H1 (cell line): Measurements from ENCODE around the gene CGNL1. TPM values are rescaled to one million over a fixed set of nuclear protein-coding genes. Genes with fewer than 3 reads are reported as not detected.
A peak's percentile ranks its signal among the peaks of the same experiment; 100 is the strongest.

ENCODE experiments used
- CTCF ChIA-PET: fragments of 300-600 bp; sonication (Branson Sonifier 250); formaldehyde crosslinking; loops from one replicate; lab custom pipeline; 2021; ENCODE audit not compliant: partially characterized antibody; lab: Charles Lee
- POLR2A ChIA-PET: fragments of 300-600 bp; sonication (Branson Sonifier 250); formaldehyde crosslinking; loops from one replicate; lab custom pipeline; 2021; ENCODE audit warnings: inconsistent platforms; ENCODE audit not compliant: partially characterized antibody; lab: Charles Lee
- DNase-seq, 2 experiments: peaks; one replicate each; pipeline versions ENCODE4 v3.0.0 to v3.0.0-alpha.2; 2010 to 2022; ENCODE audit warnings: low spot score in 2 of 2, low read depth in 1 of 2, mixed read lengths in 1 of 2
- FAIRE-seq: peaks from 2 replicates; lab custom pipeline; 2011; peaks lifted over from hg19 to GRCh38; lab: Jason Lieb, UNC
- H2AFZ ChIP-seq: 2 replicates; pipeline ENCODE4 v1.8.1; 2012; ENCODE audit warnings: low read length, inconsistent platforms
- H2AK5ac ChIP-seq: 2 replicates; pipeline ENCODE4 v1.6.1; 2013; ENCODE audit warnings: low read depth, low read length
- H2BK120ac ChIP-seq: replicated peaks from 2 replicates; pipeline ENCODE3; 2013; ENCODE audit warnings: low read depth, low read length, inconsistent platforms
- H2BK12ac ChIP-seq: 2 replicates; pipeline ENCODE4 v1.6.1; 2013; ENCODE audit warnings: low read depth, low read length
- H2BK15ac ChIP-seq: 2 replicates; pipeline ENCODE4 v1.6.1; 2013; ENCODE audit warnings: low read length
- H2BK20ac ChIP-seq: 2 replicates; pipeline ENCODE4 v1.6.1; 2013; ENCODE audit warnings: low read length
- H2BK5ac ChIP-seq: 2 replicates; pipeline ENCODE4 v1.6.1; 2013; ENCODE audit warnings: low read depth, low read length
- H3K14ac ChIP-seq: 2 replicates; pipeline ENCODE4 v1.6.1; 2013; ENCODE audit warnings: inconsistent platforms; ENCODE audit not compliant: insufficient read length
- H3K18ac ChIP-seq: 2 replicates; pipeline ENCODE4 v1.6.1; 2013; ENCODE audit warnings: low read length; ENCODE audit errors: extremely low read depth
- H3K23ac ChIP-seq: 2 replicates; pipeline ENCODE4 v1.6.1; 2013; ENCODE audit warnings: inconsistent platforms; ENCODE audit not compliant: insufficient read length
- H3K23me2 ChIP-seq: 2 replicates; pipeline ENCODE4 v1.6.1; 2013; ENCODE audit warnings: low read depth, low read length
- H3K27ac ChIP-seq: 2 replicates; pipeline ENCODE4 v1.6.1; 2011; ENCODE audit warnings: low read depth, low read length, inconsistent platforms
- H3K27me3 ChIP-seq, 4 experiments: replicated peaks in 1 of 4; 1 replicate in 1 of 4; 2 replicates in 3 of 4; pipeline versions ENCODE4 v1.6.1 to v1.8.1; 2011 to 2013; ENCODE audit warnings: low read length in 3 of 4, mild to moderate bottlenecking in 3 of 4, inconsistent platforms in 2 of 4, mixed read lengths in 2 of 4, moderate library complexity in 1 of 4; ENCODE audit not compliant: control insufficient read depth in 3 of 4, insufficient read depth in 3 of 4; ENCODE audit errors: extremely low read depth in 1 of 4
- H3K36me3 ChIP-seq, 4 experiments: 2 replicates each; pipeline versions ENCODE4 v1.6.1 to v1.8.1; 2011 to 2013; ENCODE audit warnings: mild to moderate bottlenecking in 4 of 4, low read length in 3 of 4, moderate library complexity in 2 of 4, control low read depth in 1 of 4, inconsistent platforms in 1 of 4; ENCODE audit not compliant: insufficient read depth in 4 of 4, control insufficient read depth in 2 of 4
- H3K4ac ChIP-seq: replicated peaks from 2 replicates; pipeline ENCODE3; 2013; ENCODE audit warnings: low read length, low read depth, mixed read lengths, inconsistent platforms; ENCODE audit not compliant: insufficient read length
- H3K4me1 ChIP-seq, 4 experiments: replicated peaks in 1 of 4; 1 replicate in 1 of 4; 2 replicates in 3 of 4; pipeline versions ENCODE4 v1.6.1 to v1.8.1; 2011 to 2013; ENCODE audit warnings: low read length in 3 of 4, inconsistent platforms in 2 of 4, mixed read lengths in 1 of 4; ENCODE audit not compliant: insufficient read depth in 4 of 4, control insufficient read depth in 3 of 4
- H3K4me2 ChIP-seq, 2 experiments: 2 replicates each; pipeline versions ENCODE4 v1.6.1 to v1.8.1; 2011 to 2013; ENCODE audit warnings: low read depth in 2 of 2, low read length in 2 of 2, control low read depth in 1 of 2, inconsistent platforms in 1 of 2, mild to moderate bottlenecking in 1 of 2; ENCODE audit not compliant: insufficient read depth in 1 of 2
- H3K4me3 ChIP-seq, 4 experiments: fragments of 200-600, 300-600 bp in 1 of 4; sonication (generic), shearing (Covaris generic), sonication (Bioruptor Twin) in 1 of 4; 2 replicates each; pipeline versions ENCODE4 v1.5.1 to v1.8.1; 2011 to 2016; ENCODE audit warnings: low read length in 4 of 4, low read depth in 3 of 4, control low read depth in 2 of 4, inconsistent platforms in 2 of 4, mild to moderate bottlenecking in 2 of 4, mixed read lengths in 1 of 4, moderate library complexity in 1 of 4; ENCODE audit not compliant: insufficient read depth in 2 of 4; ENCODE audit errors: extremely low read depth in 1 of 4
- H3K56ac ChIP-seq: replicated peaks from 2 replicates; pipeline ENCODE3; 2013; ENCODE audit warnings: low read depth, mild to moderate bottlenecking, mixed read lengths, low read length, inconsistent platforms; ENCODE audit not compliant: insufficient read length
- H3K79me1 ChIP-seq: 2 replicates; pipeline ENCODE4 v1.6.1; 2013; ENCODE audit warnings: low read depth, low read length, control low read depth
- H3K79me2 ChIP-seq, 2 experiments: 2 replicates each; pipeline versions ENCODE4 v1.6.1 to v1.8.1; 2012 to 2013; ENCODE audit warnings: low read length in 2 of 2, mild to moderate bottlenecking in 2 of 2, inconsistent platforms in 1 of 2; ENCODE audit not compliant: insufficient read depth in 2 of 2, control insufficient read depth in 1 of 2
- H3K9ac ChIP-seq, 4 experiments: replicated peaks in 1 of 4; 1 replicate in 1 of 4; 2 replicates in 3 of 4; pipeline versions ENCODE4 v1.6.1 to v1.8.1; 2011 to 2013; ENCODE audit warnings: low read depth in 3 of 4, low read length in 3 of 4, control low read depth in 2 of 4, mild to moderate bottlenecking in 2 of 4, moderate library complexity in 2 of 4, inconsistent platforms in 1 of 4; ENCODE audit errors: extremely low read depth in 1 of 4
- H3K9me3 ChIP-seq, 2 experiments: 2 replicates each; pipeline versions ENCODE4 v1.6.1 to v1.8.1; 2012 to 2013; ENCODE audit warnings: mild to moderate bottlenecking in 2 of 2, moderate library complexity in 2 of 2, control low read depth in 1 of 2, inconsistent platforms in 1 of 2, low read depth in 1 of 2, low read length in 1 of 2, mixed read lengths in 1 of 2; ENCODE audit not compliant: insufficient read depth in 2 of 2
- H4K20me1 ChIP-seq, 2 experiments: replicated peaks in 1 of 2; 2 replicates each; pipeline versions ENCODE3 to v1.8.1; 2011 to 2013; ENCODE audit warnings: inconsistent platforms in 2 of 2, low read length in 2 of 2, mild to moderate bottlenecking in 1 of 2; ENCODE audit not compliant: insufficient read depth in 2 of 2, control insufficient read depth in 1 of 2
- H4K5ac ChIP-seq: 2 replicates; pipeline ENCODE4 v1.6.1; 2013; ENCODE audit warnings: low read length, low read depth, mixed read lengths, inconsistent platforms; ENCODE audit not compliant: insufficient read length
- H4K8ac ChIP-seq: 2 replicates; pipeline ENCODE4 v1.8.0; 2013; ENCODE audit warnings: mild to moderate bottlenecking, moderate library complexity, low read length, inconsistent platforms; ENCODE audit not compliant: insufficient read depth; ENCODE audit errors: extremely low read depth
- H4K91ac ChIP-seq: replicated peaks from 2 replicates; pipeline ENCODE3; 2013; ENCODE audit warnings: low read length, mixed read lengths, inconsistent platforms; ENCODE audit not compliant: insufficient read length
- CHD2 ChIP-seq: IDR thresholded peaks from 2 replicates; pipeline ENCODE4 v1.6.1; 2012; ENCODE audit warnings: low read length, improper control_type of control experiment
- CTCF ChIP-seq, 3 experiments: IDR thresholded peaks; 1 replicate in 2 of 3; 2 replicates in 1 of 3; pipeline versions ENCODE4 v1.5.1 to v1.6.1; 2011; ENCODE audit warnings: low read length in 3 of 3, mild to moderate bottlenecking in 3 of 3, inconsistent platforms in 2 of 3, low read depth in 1 of 3, moderate library complexity in 1 of 3; ENCODE audit not compliant: insufficient read depth in 1 of 3; ENCODE audit errors: control extremely low read depth in 1 of 3
- RAD21 ChIP-seq, 2 experiments: IDR thresholded peaks in 1 of 2; conservative IDR thresholded peaks in 1 of 2; 2 replicates each; pipeline ENCODE4 v1.6.1; 2011; ENCODE audit warnings: low read depth in 2 of 2, low read length in 2 of 2, improper control_type of control experiment in 1 of 2, inconsistent platforms in 1 of 2, mild to moderate bottlenecking in 1 of 2, moderate library complexity in 1 of 2
- RNF2 ChIP-seq: fragments of 200-900, 300-1000 bp; sonication (generic); IDR thresholded peaks from 2 replicates; pipeline ENCODE4 v1.7.1; 2016; ENCODE audit warnings: borderline replicate concordance, low read depth, mild to moderate bottlenecking, antibody characterized with exemption, low read length; ENCODE audit not compliant: poor library complexity, severe bottlenecking; ENCODE audit errors: missing control alignments
- SIRT6 ChIP-seq: IDR thresholded peaks from one replicate; pipeline ENCODE4 v1.7.1; 2012; ENCODE audit warnings: low read length, inconsistent platforms
- SIX5 ChIP-seq: IDR thresholded peaks from 2 replicates; pipeline ENCODE4 v1.6.1; 2011; ENCODE audit warnings: mild to moderate bottlenecking, low read depth, low read length
- SRF ChIP-seq: IDR thresholded peaks from 2 replicates; pipeline ENCODE4 v1.6.1; 2011; ENCODE audit warnings: mild to moderate bottlenecking, low read depth, low read length, moderate library complexity
- TAF1 ChIP-seq: IDR thresholded peaks from 2 replicates; pipeline ENCODE4 v1.6.1; 2011; ENCODE audit warnings: mild to moderate bottlenecking, low read depth, low read length
- YY1 ChIP-seq: IDR thresholded peaks from 2 replicates; pipeline ENCODE4 v1.6.1; 2011; ENCODE audit warnings: low read depth, mild to moderate bottlenecking, low read length
- WGBS, 2 experiments: shearing (Covaris generic) in 1 of 2; methylation state at CpG; one replicate each; pipeline versions ENCODE4 v1.1.6 to v1.1.7; 2013 to 2015; ENCODE audit warnings: low lambda C conversion rate in 2 of 2, mixed read lengths in 2 of 2, inconsistent platforms in 1 of 2, low coverage in 1 of 2, missing lambda C conversion rate in 1 of 2; ENCODE audit not compliant: insufficient replicate concordance in 2 of 2, insufficient coverage in 1 of 2, insufficient read length in 1 of 2; ENCODE audit errors: extremely low coverage in 1 of 2, missing lambda C conversion rate in 1 of 2; 5-methylcytosine and 5-hydroxymethylcytosine counted together
- polyA plus RNA-seq, 7 experiments: library from polyadenylated mRNA; depleted of rRNA in 3 of 7; stranded (reverse) in 5 of 7; unstranded in 2 of 7; fragments of >200 nt in 5 of 7; fragments of 200-250 nt in 2 of 7; gene quantifications; 1 replicate in 5 of 7; 2 replicates in 1 of 7; 4 replicates in 1 of 7; pipeline versions ENCODE4 v1.2.1 to v1.2.3, GENCODE V29; 2011 to 2013; ENCODE audit warnings: missing spikeins in 2 of 7, mixed read lengths in 2 of 7
- total RNA-seq: library from RNA; stranded (reverse); fragmentation: NEBNext Ultra II Directional; extraction: Animal tissue kit (Norgen Biotek cat#: 25700); gene quantifications from 2 replicates; pipeline ENCODE4 v1.2.1, GENCODE V29; 2021

Gene CGNL1
- total and polyA plus RNA-seq, 2 of the 8 experiments (the other 6 are each of a cell fraction or from before 2014, with no cell fraction given) = 21.8 to 75.6 TPM

DNA sequence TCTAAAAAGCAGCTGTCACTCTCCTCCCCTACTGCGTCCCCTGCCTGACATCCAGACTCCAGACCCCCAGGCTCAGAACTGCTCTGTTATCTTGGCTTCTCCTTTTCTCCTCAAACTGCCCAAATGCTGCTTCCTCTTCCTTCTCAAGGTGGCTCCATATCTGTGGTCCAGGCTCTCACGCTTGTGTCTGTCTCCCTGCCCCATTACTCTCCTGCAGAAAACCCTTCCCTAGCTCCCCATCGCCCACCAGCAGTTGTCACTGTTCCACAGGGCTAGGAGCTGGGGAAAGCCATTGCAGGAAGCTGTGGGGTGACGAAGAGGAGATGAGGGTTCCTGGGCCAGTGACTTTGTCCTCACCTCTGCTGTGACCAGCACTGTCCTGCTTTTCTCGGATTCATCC is 30.7 kb upstream of the CGNL1 start:
- Histone ChIP-seq H3K18ac (no peak overlapping the region; the same call in 1 of the 2 replicates), H2BK15ac (no peak overlapping the region)
- DNase-seq = no peak

More for the DNA sequence above, 30.7 kb upstream of the CGNL1 start:
- no peak overlapping the region for H2BK5ac ChIP-seq
- no peak overlapping the region for H3K56ac ChIP-seq
- H3K79me1 ChIP-seq = no peaks in the 10 kb centered on the region
- H4K20me1 ChIP-seq = no peaks in the 10 kb centered on the region
- no peak overlapping the region for H3K27ac ChIP-seq
- no peak overlapping the region for H4K91ac ChIP-seq
- no peak overlapping the region for H3K4me3 ChIP-seq
- H2BK12ac ChIP-seq = peak overlapping the region; percentile 64; the same call in 1 of the 2 replicates
- H3K4ac ChIP-seq = no peak overlapping the region
- H3K23me2 ChIP-seq = no peaks in the 10 kb centered on the region
- H4K5ac ChIP-seq = no peak overlapping the region
- no peaks in the 10 kb centered on the region for H3K36me3 ChIP-seq
- peak; percentile 73 for FAIRE-seq
- peak overlapping the region; percentile 79 for H2AFZ ChIP-seq
- peak overlapping the region; percentile 92; the same call in 1 of the 2 replicates for H2BK20ac ChIP-seq
- ChIA-PET CTCF (interaction anchor here (0.6 to 14.4 kb wide), 47 partner anchors 11 to 822 kb away, joined by 3 to 302 read pairs (median 5); partner anchors contain the start of gene CGNL1), POLR2A (interaction anchor here (0.6 to 1.8 kb wide), 9 partner anchors 19 to 313 kb away, joined by 3 to 5 read pairs (median 3); no protein-coding TSS in a partner anchor)
- H2BK120ac ChIP-seq = no peak overlapping the region
- H3K4me1 ChIP-seq = peaks cover 0 to 4% (median 0%) of the 10 kb centered on the region in 4 experiments; a peak in 2 of 7 replicates
- H3K14ac ChIP-seq = no peak overlapping the region
- H3K9me3 ChIP-seq = peaks cover 0 to 5% of the 10 kb centered on the region in 2 experiments; a peak in 1 of 4 replicates
- no peaks in the 10 kb centered on the region for H3K27me3 ChIP-seq
- whole genome bisulfite sequencing, 2 experiments = 73% methylated on average over 5 of the region's 5 CpGs; no CpG with 5 or more reads in 1 of the 2 experiments
- no peak overlapping the region for H4K8ac ChIP-seq
- TF ChIP-seq CTCF (IDR thresholded peaks at IDR 0.05; ENCODE audit: control extremely low read depth in 1 of 3, insufficient read depth in 1 of 3, low read depth in 1 of 3, low read length in 3 of 3) (peak; percentile 67 to 83 (median 80)), RAD21 (IDR thresholded peaks at IDR 0.05 in 1 of 2, conservative IDR thresholded peaks at IDR 0.05 in 1 of 2; ENCODE audit: low read depth in 2 of 2, low read length in 2 of 2) (peak; percentile 95 to 98), SIX5 (no peak), YY1 (0 out of 2 replicates have a peak, but pooled peaks have one; percentile 51), SRF (no peak), CHD2 (no peak), TAF1 (no peak), SIRT6 (no peak), RNF2 (no peak)
- no peak overlapping the region for H3K9ac ChIP-seq
- H3K23ac ChIP-seq = no peak overlapping the region
- H2AK5ac ChIP-seq = no peak overlapping the region
- H3K4me2 ChIP-seq = no peak overlapping the region
- H3K79me2 ChIP-seq = no peaks in the 10 kb centered on the region
